ENCODE measurements around the gene MINDY1.

Gene MINDY1

GRCh38 chr1:151005729-151006319 is 878 bp downstream of the MINDY1 start:
- H3K4me3 ChIP-seq (ENCODE audit: low read depth, low read length), result peak overlapping the region; percentile 59
- no peak for DNase-seq
- no peaks in the 10 kb centered on the region for H3K27me3 ChIP-seq (replicated peaks)
- H3K27ac ChIP-seq, result no peak overlapping the region
- TF ChIP-seq, protein P1, sequence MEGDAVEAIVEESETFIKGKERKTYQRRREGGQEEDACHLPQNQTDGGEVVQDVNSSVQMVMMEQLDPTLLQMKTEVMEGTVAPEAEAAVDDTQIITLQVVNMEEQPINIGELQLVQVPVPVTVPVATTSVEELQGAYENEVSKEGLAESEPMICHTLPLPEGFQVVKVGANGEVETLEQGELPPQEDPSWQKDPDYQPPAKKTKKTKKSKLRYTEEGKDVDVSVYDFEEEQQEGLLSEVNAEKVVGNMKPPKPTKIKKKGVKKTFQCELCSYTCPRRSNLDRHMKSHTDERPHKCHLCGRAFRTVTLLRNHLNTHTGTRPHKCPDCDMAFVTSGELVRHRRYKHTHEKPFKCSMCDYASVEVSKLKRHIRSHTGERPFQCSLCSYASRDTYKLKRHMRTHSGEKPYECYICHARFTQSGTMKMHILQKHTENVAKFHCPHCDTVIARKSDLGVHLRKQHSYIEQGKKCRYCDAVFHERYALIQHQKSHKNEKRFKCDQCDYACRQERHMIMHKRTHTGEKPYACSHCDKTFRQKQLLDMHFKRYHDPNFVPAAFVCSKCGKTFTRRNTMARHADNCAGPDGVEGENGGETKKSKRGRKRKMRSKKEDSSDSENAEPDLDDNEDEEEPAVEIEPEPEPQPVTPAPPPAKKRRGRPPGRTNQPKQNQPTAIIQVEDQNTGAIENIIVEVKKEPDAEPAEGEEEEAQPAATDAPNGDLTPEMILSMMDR (IDR thresholded peaks at IDR 0.05; ENCODE audit: low read depth, low read length, missing control alignments), result no peak
- H3K36me3 ChIP-seq (replicated peaks), result no peaks in the 10 kb centered on the region
- in situ Hi-C loops (cut with HindIII; ENCODE audit: low pct_ligation_motif_present, low sequenced_read_pairs), result no loop called here

DNA sequence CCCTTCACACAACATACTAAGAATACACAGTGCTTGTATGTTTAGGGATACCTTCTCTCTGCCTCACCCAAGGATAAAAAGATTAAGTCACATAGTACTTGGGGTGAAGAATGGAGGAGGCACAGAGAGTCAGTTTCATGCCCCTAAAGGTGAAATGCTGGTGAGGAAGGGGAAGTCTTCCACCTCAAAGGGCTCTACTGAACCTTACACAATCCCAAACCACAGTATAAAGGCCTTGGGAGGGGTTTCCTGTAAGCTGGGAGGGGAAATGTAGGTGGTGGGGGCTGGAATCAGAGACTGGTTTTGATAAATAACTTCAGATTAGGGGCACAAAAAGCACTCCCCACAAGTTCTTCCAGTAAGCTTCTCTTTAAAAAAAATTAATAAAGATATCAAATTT is 3.5 kb downstream of the MINDY1 start:
- in situ Hi-C loops (cut with HindIII; ENCODE audit: low pct_ligation_motif_present, low sequenced_read_pairs), result no loop called here
- Histone ChIP-seq H3K4me3 (ENCODE audit: low read depth, low read length) (no peak overlapping the region), H3K27ac (no peak overlapping the region), H3K27me3 (replicated peaks) (no peaks in the 10 kb centered on the region), H3K36me3 (replicated peaks) (no peaks in the 10 kb centered on the region)
- TF ChIP-seq, protein P1 (IDR thresholded peaks at IDR 0.05; ENCODE audit: low read depth, low read length, missing control alignments), result no peak
- DNase-seq, result no peak

GRCh38 chr1:151002611-151003010 is 4.1 kb downstream of the MINDY1 start:
- Histone ChIP-seq H3K36me3 (replicated peaks) (peaks cover 3% of the 10 kb centered on the region), H3K27me3 (replicated peaks) (no peaks in the 10 kb centered on the region), H3K4me3 (ENCODE audit: low read depth, low read length) (no peak overlapping the region), H3K27ac (no peak overlapping the region)
- in situ Hi-C loops (cut with HindIII; ENCODE audit: low pct_ligation_motif_present, low sequenced_read_pairs), result no loop called here
- no peak for DNase-seq
- TF ChIP-seq, protein P1 (IDR thresholded peaks at IDR 0.05; ENCODE audit: low read depth, low read length, missing control alignments), result no peak

DNA sequence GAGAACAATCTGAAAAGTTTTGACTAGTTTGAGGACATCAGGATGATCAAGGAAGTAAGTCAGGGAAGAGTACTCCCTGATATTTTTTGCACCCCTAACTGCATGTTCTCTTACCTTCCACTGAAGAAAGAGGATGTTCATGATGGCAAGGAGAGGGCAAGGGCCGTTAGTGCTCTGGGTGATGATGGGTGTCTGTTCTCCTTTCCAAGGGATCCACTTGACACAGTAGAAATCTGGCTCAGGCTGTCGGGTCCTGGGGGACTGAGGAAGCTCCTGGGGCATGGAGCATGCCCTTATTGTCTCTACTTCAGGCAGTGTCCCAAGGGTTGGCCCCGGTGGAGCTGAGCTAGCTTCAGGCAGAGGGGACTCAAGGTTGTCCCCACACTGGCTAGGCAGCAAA is 4.7 kb downstream of the MINDY1 start:
- TF ChIP-seq, protein P1 (IDR thresholded peaks at IDR 0.05; ENCODE audit: low read depth, low read length, missing control alignments), result no peak
- in situ Hi-C loops (cut with HindIII; ENCODE audit: low pct_ligation_motif_present, low sequenced_read_pairs), result no loop called here
- Histone ChIP-seq H3K36me3 (replicated peaks) (peaks cover 3% of the 10 kb centered on the region), H3K27me3 (replicated peaks) (no peaks in the 10 kb centered on the region), H3K27ac (no peak overlapping the region), H3K4me3 (ENCODE audit: low read depth, low read length) (no peak overlapping the region)
- no peak for DNase-seq

GRCh38 chr1:151001602-151002001 is 5.1 kb downstream of the MINDY1 start:
- TF ChIP-seq, protein P1 (IDR thresholded peaks at IDR 0.05; ENCODE audit: low read depth, low read length, missing control alignments), result no peak
- Histone ChIP-seq H3K36me3 (replicated peaks) (peaks cover 3% of the 10 kb centered on the region), H3K4me3 (ENCODE audit: low read depth, low read length) (no peak overlapping the region), H3K27me3 (replicated peaks) (no peaks in the 10 kb centered on the region), H3K27ac (no peak overlapping the region)
- in situ Hi-C loops (cut with HindIII; ENCODE audit: low pct_ligation_motif_present, low sequenced_read_pairs), result no loop called here
- no peak for DNase-seq

GRCh38 chr1:151000408-151000807 is 6.3 kb downstream of the MINDY1 start:
- in situ Hi-C loops (cut with HindIII; ENCODE audit: low pct_ligation_motif_present, low sequenced_read_pairs), result no loop called here
- no peak for DNase-seq
- H3K27me3 ChIP-seq (replicated peaks), result no peaks in the 10 kb centered on the region
- H3K36me3 ChIP-seq (replicated peaks), result peaks cover 3% of the 10 kb centered on the region
- no peak overlapping the region for H3K4me3 ChIP-seq (ENCODE audit: low read depth, low read length)
- H3K27ac ChIP-seq, result no peak overlapping the region
- TF ChIP-seq, protein P1 (IDR thresholded peaks at IDR 0.05; ENCODE audit: low read depth, low read length, missing control alignments), result no peak

Measured in brain microvascular endothelial cell (primary cell).